Stromal cell of bone marrow (primary cell): ENCODE results near the gene HOXD13.

Source experiments
- DNase-seq: peaks from one replicate; pipeline ENCODE4 v3.0.0-alpha.2; 2012; ENCODE audit warnings: low read depth

The HOXD13 gene

DNA sequence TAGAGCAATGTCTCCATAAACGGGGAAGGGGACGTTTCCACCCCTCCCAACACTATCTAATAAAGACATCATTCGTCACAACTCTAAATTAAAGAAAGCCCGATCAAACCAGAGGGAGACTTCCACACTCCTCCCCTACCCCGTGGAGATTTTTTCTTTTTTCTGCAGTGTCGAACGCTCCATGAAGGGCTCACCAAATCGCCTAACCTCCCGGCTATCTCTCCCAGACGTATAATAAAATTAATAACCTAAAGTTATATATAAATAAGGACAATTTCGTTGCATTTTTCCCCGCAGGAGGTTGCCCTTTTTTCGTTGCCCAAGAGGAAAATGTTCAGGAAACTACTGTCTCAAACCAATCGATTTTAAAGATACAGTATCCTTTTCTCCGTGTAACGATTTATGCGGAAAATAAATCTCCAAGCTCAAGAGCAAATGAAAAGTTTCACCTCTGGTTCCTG, 11.1 kb upstream of the HOXD13 start:
- no peak for DNase-seq

DNA sequence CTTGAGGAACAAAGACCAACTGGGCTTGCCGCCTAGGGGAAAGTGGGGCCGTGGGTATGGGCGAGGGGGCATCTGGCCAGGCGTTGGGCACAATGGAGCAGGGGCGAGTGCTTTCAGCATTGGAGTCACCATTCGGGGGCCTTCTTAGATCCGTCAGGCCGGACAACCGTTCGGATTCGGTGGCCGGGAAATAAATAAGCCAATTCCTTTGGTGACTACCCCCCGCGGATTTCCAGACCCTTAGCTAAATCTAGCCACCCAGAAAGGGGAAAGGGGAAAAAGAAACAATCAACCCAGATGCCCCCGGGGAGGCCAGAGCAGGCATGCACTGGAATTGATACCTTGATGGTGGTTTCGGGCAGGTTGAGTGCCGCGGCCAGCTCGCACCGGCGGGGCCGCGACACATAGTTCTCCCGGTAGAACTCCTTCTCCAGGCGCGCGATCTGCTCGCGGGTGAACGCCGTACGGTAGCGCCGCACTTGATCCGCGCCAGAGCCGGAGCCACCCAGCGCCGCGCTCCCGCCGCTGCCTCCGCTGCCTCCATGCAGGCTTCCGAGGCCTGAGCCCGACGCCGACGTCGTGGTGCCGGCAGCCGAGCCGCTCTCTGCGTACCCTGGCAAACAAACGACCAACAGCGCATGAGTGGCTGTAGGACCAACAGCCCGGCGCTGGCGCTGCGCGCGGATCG, 10.5 kb upstream of the HOXD13 start:
- no peak for DNase-seq

DNA sequence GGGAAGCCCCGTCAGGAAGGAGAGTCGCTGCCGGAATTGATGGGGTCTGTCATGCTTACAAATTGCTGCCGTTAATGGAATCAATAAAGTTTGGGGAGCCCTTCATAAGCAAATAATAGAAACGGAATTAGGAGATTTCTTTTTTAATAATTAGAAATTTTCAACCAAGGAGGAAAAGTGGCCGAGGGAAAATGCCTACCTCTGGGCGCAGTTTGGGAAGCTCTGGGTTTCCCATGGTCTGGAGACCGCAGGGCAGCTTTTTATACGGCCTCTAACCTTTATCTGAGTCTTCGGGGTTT, 10.0 kb upstream of the HOXD13 start:
- DNase-seq = no peak

DNA sequence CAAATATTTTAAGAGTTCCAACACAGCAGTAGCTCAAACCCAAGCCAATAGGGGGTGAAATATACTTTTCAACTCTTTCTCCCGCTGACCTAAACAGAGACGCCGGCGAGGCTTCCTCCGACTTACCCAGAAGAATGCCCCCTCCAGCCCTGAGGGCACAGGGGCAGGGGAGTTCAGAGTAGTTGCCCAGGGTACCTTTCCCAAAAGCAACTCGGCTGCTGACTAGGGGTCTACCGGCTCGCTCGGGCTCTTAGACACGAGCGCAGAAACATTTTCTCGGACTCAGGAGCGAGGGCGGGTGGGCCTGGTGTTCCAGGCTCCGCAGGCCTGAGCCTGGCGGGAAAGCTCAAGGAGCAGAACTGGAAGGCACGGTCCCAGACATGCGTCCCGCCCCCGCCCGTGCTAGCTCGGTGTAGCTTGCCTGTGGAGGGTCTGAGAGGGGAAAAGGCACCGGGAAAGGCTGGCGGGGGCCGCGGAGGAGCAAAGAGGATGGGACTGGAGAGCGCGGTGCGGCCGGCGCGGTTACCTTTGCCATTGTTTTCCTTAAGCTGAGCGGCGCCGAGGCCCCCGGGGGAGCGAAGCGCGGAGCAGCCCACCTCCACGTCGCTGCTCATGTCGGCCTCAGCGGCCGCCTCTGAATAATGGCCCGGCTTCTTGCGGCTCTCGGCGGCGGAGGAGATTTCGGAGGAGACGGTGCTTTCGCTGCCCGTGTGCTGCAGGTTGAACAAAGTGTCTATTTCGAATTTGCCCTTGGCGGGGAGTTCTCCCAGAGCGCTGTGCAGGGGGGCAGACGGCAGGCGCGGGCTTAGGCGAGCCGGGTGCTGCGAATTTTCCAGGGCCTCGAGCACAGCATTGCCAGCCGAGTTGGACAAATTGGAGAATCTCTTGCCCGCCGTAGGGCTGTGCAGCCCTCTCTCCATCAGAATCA, 9.4 kb upstream of the HOXD13 start:
- DNase-seq = no peak

DNA sequence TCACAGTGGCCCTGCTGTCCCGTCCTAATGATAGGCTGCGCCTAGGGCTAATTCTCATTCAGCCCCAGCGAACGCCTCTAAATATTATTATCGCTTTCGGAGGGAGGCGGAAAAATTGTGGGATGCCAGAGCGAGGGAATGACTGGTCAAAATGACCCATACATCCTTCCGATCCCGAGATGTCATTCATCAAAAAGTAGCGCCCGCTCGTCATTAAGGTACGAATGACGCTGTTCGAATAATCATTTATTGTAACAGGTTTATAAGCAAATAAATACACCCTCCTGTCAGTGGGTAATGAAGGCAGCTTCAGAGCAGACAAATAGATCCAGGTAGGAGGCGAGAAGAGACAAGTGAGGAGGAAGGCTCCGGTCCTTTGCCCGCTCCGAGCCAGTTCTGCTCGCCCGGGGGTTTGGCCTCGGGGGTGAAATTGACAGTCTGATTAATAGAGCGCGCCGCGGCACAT, 8.7 kb upstream of the HOXD13 start, which contains the start of gene EVX2:
Gene EVX2 (minus strand): TSS at position 167 of the 466 bp plus-strand sequence. CDS start 186 bp downstream, outside the sequence.
- DNase-seq = no peak

DNA sequence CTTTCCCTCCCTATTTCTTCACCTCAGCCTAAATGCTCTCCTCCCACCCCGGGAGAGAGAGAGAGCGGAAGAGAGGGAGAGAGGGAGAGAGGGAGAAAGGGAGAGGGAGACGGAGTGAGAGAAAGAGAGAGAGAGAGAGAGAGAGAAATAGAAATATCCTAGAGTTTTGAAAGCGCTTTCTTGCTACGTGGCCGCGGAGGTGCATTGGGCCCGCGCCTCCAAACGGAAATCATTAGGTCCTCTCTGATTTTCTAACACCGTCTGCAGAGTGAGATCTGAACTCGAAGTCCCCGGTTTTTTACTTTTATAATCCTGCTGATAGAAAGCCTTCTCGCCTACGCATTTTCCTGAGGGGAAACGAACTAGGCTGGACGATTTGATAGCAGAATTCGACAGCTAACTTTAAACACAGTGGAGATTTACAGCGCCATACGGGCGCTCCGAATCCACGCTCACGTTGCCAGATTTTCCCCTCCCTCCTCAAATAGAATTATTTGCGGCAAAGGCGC, 7.9 kb upstream of the HOXD13 start:
- DNase-seq = no peak

DNA sequence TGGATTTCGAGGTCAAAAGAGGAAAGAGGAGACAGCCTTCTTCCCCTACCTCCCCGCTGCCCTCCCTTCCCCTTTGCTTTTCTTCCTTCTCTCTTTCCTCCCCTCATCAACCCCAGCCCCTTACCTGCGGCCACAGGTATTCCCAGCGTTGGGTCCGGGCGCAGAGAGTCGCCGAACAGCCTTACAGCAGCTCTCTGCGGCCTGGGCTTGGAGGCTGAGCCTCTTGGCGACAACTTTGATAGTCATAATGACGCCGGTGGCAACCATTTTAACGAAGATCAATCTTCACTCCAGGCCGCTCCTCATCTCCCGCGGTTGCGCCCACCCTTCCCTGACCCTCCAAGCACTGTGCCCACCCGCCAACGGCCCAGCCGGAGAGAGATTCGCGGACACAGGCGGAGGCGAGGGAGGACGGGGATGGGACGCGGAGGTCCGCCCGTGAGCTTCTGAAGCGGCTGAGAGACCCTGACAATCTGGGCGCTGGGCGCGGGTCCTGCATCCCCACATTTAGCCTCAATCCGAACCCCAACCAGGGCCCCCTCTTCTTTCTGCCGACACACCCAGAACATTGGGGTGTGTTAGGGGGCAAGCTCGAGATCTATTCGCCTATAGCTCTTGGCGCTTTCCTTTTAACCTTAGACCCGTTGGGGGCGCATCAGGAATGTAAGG, 7.3 kb upstream of the HOXD13 start:
- no peak for DNase-seq

DNA sequence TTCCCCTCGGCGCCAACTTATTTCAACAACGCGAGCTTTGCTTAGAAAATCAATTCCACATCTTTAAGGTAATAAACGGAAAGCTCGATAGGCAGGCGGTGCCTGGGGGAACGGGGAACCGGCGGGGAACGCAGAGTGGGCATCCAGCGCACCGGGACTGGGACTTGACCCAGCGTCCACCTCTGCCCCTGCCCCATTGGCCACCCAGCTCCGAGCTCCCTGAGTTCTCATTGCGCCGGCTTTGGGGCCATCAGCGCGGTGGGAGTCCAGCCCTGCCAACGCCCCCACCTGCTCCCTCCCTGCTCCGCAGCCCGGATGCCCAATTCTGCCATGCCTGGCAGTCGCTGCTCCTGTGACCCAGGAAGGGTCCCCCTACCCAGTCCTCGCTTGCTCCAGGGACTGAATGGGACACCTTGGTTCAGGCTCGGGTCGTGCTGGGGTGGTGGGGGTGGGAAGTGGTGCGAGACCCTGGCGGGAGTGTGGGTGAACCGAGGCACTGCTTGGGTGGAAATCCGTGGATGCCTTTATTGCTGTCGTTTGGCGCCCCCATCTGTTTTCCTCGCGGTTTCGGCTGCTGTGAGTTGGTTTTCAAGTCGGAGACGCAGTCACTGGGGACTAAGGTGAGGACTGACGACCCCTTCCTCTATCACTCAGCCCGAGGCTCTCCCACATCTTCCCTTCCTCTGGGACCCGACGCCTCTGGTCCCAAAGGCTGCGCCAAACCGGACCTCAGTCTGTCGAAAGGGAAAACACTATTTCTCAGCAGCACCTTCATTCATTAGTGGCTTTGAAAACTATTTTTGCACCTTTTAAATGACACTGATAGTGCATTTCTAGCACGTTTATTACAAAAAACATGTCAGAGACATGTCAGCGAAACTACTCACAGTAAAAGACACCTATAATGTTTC, 6.4 kb upstream of the HOXD13 start:
- DNase-seq = no peak

DNA sequence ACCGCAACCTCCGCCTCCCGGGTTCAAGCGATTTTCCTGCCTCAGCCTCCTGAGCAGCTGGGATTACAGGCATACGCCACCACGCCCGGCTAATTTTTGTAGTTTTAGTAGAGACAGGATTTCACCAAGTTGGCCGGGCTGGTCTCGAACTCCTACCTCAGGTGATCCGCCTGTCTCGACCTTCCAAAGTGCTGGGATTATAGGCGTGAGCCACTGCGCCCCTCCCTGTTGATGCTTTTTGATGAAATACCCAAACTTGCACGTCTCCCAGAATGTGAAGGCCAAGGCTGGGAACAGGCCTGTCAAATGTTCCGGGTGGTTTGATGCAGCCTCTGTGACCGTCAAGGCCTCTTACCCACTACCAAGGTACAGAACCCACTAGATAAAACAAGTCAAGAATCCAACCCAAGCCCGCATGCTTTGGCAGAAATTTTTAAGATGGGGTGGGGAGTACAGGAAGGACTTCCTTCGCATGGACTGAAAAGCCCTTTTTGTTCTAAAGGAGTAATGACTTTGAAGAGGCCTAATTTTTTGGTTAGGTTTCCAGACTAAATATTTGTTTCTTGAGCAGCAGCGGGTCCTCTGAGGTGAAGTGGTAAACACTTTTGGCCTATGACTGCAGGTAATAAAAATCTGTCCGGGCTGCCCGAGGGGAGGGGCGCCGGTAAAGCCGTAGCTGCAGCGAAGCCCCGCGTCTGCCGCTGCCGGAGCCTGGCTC, 5.0 kb upstream of the HOXD13 start:
- no peak for DNase-seq

DNA sequence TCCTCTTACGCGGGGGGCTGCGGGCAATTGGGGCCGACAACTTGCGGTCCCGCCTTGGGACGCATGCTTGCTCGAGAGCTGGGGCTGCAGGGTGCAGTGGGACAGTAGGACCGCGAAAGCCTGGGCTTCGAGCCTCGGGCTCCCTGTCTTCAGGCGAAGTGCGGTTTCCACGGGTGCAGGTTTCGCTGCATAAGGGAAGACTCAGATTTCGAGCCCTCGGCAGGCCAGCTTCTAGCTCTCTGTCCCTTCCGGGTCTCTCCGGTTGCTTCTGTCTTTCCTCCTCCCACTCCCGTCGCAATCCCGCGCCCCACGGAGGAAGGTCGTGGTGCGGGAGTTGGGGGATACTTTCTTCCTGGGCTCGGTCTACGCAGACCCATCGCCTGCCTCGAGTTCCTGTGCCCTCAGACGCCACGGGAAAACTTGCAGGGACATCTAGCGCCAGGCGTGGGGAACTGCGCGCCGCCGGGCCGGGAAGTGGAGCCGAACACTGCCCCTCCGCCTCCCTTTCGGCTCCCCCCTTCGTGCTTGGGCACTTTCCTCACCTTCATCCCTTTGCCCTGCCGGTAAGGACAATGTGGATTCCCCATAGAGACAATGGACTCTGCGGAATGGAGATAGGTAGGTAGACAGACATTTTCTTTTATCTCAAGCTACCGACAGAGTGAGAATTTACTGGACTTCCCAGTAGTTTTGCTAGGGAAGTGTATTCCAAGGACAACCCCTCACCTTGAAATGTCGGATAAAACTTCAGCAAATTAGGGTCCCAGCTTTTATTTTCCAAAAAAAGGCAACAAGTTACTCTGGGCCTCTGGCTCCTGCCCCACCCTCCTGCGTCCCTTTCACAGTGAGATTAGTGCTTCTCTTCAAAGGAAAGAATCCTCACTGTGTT, 4.2 kb upstream of the HOXD13 start:
- DNase-seq = no peak

DNA sequence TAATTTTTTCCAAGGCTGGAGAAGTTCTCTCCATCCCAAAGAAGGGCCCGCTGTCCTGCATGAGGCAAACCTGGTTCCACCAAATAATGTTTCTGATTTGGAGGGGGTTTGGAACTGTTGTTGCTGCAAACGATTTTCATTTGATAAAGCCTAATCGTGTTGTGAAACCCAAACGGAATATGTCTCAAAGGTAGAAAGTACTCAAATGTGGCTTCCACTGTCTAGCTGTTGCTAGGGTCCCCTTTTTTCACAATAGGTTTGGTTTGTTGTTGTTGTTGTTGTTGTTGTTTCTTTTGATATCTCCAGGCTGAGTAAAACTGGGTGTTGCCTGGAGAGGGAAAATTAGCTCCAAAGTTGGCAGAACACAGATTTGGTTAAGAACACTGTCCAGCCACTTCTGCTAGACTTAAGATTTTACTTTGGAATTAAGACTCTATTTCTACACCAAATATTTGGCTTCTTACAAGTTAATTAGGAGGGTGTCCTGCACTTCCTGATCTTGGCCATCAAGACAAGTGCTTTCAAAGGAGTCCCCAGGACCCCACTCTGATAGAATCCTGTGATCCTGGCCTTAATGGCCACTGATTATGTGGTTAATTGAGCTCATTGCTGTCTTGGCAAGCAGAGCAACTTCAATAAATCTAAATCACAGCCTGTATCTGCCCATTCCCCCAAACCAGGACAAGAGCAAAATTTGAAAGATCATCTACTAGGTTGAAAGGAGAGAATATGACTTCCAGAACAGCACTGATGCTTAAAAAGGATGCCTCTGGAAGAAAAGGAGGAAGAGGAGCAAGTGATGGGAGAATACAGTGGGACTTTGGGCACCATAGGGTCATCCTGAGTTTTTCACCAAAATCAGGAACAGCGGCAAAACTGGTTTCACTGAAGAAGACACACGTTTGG, 3.3 kb upstream of the HOXD13 start:
- DNase-seq = no peak

DNA sequence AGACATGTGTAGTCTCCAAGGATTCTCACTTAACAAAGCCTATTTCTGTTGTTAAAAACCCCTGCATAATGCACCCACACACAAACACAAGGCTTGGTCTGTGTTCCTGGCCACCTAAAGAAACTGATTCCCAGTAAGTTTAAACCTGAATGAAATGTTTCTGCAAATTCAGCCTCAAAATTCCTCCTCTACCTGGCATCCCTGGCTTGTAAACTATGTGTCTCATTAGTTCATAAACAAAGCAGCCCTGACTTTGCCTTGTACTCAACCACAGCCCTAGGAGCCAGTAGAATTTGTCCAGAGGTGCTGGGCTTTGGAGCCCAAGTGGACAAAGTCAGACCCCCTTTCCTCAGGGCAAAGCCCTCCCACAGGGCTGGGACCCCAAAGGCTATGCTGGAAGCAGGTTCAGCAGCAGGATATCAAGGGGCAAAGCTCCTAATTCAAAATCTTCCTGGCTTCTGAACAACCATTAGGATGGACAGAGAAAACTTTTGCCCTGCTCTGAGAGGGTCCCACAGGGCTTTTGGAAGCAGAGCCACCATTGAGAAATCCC, 2.6 kb upstream of the HOXD13 start:
- no peak for DNase-seq

DNA sequence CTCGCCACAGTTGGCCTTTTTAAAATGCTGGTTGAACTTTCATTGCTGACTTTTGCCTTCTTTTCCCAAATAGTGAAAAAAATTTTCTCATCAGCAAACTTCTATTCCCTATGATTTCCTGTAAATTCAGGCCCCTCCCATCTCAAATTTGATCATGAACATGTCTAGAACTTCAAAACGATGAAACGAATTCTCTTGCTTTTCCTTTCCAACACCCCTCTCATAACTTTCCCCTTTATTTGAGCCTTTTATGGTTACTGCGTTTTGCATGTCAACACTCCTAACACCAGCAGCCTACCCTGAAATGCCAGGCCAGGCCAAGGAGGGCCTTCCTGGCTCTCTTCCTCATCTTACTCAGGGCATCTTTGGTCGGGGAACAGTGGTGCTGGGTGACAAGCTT, 1.7 kb upstream of the HOXD13 start:
- DNase-seq = no peak

DNA sequence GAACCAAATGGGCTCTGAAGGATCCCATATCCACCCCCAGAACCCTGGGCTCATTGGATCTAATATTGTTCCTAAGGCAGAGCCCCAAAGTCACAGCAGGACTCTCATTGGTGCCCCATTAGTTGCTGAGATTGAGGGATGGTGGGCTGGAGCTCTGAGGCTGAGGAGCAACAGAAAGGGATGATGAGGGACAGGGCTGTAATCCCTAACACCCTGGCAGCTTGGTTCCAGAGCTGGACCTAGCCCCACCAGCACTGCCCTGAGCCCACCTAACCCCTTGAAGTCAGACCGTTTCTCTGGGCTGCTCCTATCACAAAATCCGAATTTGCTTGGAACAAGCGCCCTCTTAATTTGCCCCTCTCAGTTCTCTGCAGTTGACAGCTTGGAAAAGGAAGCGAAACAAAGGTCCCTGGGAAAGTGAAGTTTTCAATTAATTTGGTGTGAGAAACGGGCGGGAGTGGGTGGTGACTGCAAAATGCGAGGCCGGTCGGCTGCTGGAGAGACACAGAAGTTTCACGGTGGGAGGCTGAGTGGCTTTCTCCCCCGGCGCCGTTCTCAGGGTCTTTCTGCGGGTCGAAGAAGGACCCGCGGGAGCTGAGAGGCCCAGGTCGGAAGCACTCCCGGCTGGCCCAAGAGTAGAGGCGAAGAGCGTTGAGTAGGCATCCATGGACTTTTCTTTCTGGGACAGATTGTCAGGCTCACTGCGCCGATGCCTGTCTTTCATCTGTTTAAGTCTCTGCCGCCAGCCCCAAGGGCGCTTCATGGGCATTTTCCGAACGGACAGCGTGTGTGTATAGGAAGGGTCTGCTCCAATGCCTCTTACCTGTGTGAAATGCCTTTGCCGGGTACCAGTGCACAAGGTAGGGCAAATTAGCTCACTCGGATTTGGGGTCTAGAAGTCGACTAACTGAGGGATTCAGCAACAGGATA, 927 bp upstream of the HOXD13 start:
- no peak for DNase-seq

DNA sequence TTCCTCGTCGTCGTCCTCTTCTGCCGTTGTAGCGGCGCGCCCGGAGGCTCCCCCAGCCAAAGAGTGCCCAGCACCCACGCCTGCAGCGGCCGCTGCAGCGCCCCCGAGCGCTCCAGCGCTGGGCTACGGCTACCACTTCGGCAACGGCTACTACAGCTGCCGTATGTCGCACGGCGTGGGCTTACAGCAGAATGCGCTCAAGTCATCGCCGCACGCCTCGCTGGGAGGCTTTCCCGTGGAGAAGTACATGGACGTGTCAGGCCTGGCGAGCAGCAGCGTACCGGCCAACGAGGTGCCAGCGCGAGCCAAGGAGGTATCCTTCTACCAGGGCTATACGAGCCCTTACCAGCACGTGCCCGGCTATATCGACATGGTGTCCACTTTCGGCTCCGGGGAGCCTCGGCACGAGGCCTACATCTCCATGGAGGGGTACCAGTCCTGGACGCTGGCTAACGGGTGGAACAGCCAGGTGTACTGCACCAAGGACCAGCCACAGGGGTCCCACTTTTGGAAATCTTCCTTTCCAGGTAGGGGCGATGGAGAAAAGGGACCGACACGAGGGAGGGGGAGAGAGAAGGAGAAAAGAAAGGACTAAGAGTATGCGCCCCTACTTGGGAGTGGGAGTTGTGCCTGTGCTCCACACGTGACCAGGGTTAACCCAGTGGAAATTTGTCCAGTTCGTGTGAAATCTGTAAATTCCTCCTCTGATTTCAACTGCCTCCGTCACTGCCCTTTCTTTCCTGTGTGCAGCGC, 800 bp downstream of the HOXD13 start:
- DNase-seq = no peak

DNA sequence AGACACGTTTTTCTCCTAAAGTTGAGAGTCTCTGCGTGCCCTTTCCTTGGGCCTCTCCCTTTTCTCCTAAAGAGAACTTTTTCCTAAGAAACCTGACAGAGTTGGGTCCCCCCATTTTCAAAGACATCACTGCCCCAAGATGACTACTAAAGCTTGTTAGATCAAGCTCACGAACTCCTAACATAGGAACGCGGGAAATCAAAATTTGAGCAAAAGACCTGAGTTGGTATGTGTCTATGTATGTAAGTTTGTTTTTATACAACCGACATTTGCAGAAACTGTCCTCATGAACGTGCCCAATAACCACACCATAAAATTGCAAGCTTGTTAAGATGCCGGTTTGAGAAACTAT, 1.4 kb downstream of the HOXD13 start:
- DNase-seq = no peak

DNA sequence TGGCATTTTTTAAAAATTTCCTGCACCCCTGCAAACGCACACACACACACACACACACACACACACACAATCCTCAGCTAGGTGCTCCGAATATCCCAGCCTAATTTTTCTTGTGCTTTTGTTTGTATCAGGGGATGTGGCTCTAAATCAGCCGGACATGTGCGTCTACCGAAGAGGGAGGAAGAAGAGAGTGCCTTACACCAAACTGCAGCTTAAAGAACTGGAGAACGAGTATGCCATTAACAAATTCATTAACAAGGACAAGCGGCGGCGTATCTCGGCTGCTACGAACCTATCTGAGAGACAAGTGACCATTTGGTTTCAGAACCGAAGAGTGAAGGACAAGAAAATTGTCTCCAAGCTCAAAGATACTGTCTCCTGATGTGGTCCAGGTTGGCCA, 1.8 kb downstream of the HOXD13 start:
- no peak for DNase-seq
